KOPT-K1 (cell line): ENCODE measurements around the gene RYR3.

Source experiments
- H3K27ac ChIP-seq: fragments of 200-600 bp; sonication (generic); 2 replicates; pipeline ENCODE4 v1.5.1; 2016; ENCODE audit warnings: antibody characterized with exemption, mild to moderate bottlenecking, low read depth, low read length; ENCODE audit not compliant: poor library complexity, severe bottlenecking
- H3K36me3 ChIP-seq: fragments of 200-600 bp; sonication (generic); 2 replicates; pipeline ENCODE4 v1.5.1; 2017; ENCODE audit warnings: antibody characterized with exemption, mild to moderate bottlenecking, low read length, moderate library complexity; ENCODE audit not compliant: insufficient read depth
- H3K9me3 ChIP-seq: fragments of 200-600 bp; sonication (generic); 2 replicates; pipeline ENCODE4 v1.5.1; 2017; ENCODE audit warnings: antibody characterized with exemption, low read length, mild to moderate bottlenecking; ENCODE audit not compliant: insufficient read depth, poor library complexity, severe bottlenecking

The RYR3 gene

DNA sequence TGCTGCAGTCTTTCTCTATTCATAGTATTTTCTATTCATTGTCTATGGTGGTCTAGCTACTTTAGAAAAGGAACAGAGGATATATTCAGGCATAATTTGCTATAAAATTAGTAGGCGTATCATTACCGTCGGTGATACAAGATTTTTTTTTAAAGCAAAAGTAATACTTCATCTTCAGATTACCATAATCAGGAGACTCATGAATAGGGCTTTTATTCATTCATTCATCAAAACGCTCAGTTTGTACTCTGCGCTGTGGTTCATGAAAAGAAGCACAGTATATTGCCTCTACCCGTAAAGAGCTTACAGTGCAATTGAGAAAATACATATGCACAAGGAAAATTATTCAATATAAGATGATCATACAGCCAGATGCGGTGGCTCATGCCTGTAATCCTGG, 520.9 kb downstream of the RYR3 start:
- no peak overlapping the region for H3K27ac ChIP-seq
- H3K36me3 ChIP-seq, result no peaks in the 10 kb centered on the region
- H3K9me3 ChIP-seq, result no peaks in the 10 kb centered on the region

DNA sequence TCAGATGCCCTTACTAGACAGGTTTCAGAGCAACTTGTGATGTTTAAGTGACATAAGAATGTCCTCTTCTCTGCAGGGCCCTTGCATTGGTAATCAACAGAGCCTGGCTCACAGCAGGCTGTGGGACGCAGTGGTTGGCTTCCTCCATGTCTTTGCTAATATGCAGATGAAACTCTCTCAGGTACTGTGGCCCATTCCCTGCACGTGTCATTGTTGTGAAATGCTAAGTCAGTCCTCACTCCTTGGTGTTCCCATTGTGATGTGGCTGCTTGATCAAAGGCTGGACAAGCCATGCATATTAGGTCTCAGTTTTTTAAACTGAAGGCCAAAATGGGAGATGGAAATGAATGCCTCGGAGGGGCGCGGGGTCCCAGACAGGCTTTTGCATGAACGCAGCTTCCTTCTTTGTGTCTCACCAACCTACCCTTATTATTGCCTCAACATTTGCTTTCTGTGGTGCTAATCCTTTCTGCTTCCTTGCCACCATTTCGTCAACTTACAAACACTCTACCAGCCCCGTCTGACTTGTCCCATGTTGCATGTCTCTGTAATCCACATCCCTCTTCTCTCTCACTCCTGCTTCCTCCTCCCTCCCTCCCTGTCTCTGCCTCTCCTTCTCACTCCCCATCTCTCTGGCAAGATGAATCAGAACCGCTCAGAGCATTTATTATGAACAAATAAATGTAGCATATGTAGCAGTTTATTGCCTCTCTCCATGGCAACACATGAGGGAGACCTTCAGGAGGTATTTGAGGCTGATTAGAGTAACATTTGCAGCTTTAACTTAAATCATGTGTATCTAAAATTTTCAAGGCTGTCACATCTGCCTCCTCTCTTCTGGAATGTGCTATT, 524.4 kb downstream of the RYR3 start:
- H3K27ac ChIP-seq, result no peak overlapping the region
- no peaks in the 10 kb centered on the region for H3K36me3 ChIP-seq
- H3K9me3 ChIP-seq, result no peaks in the 10 kb centered on the region

DNA sequence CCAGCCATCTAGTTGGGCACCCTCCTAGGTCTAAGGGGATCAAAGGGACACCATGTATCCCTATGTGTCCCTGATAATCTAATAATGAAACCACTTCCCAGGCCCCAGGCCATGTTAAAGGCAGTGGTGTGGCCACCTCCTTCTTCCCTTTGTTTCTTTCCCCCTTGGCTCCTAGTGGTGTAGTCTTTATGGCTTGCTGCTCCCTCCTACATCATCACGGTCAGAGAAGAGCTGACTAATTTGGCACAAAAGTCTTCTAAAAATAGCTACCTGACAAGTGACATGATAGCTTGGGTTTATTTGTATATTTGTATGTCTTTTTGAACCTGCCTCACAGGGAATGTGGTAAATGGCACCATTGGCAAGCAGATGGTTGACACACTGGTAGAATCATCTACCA, 526.5 kb downstream of the RYR3 start:
- no peaks in the 10 kb centered on the region for H3K36me3 ChIP-seq
- H3K9me3 ChIP-seq, result no peaks in the 10 kb centered on the region
- H3K27ac ChIP-seq, result no peak overlapping the region

DNA sequence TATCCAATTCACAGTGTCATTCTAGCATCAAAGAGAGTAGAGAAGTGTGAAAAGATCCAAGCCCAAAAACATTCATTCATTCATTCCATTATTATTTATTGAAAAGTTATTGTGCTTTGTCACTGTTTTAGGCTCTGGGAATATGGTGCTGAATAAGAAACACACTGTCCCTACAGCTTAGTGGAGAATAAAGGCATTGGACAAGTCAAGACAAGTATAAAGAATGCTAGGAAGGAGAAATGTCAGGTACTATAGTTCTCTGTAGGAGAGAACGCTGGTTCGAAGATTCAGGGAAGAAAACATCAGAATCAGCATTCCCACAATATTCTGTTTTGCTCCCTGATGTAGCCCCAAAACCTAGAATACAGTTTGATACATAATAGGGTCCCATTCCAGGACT, 528.8 kb downstream of the RYR3 start:
- Histone ChIP-seq H3K9me3 (no peaks in the 10 kb centered on the region), H3K27ac (no peak overlapping the region), H3K36me3 (no peaks in the 10 kb centered on the region)

DNA sequence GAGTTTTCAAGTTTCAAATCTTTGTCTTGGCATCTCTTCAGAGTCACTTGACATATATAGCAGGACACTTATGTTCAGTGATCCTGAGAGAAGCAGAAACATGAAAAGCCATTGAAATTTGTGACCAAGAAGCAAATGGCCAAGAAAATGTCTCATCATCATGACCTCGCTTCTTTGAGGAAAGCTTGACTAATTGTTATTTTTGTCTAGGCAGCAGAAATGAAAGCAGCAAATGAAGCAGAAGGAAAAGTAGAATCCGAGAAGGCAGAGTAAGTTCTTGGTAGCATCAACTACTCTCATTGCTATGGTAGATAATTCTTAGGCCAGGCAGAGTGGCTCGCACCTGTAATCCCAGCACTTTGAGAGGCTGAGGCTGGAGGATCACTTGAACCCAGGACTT, 529.8 kb downstream of the RYR3 start:
- Histone ChIP-seq H3K9me3 (no peaks in the 10 kb centered on the region), H3K36me3 (no peaks in the 10 kb centered on the region), H3K27ac (no peak overlapping the region)

DNA sequence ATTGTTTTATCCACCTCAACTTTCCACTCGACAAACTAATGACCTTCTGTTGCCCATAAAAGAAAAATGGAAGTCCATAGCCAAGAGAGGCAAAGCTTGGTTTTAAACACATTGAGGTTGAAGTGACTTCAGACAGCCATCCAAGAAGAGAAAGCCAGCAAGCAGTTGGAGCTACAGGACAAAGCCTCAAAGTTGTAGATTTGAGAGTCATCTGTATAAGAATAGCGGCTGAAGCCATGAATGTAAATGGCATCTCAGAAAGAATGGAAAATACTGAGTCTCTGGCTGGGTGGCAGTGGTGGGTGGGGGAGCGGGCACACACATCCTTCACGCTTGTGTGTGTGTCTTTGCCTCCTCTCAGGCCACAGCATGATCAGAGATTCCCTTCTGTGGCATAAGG, 533.4 kb downstream of the RYR3 start:
- Histone ChIP-seq H3K9me3 (no peaks in the 10 kb centered on the region), H3K36me3 (no peaks in the 10 kb centered on the region), H3K27ac (no peak overlapping the region)

DNA sequence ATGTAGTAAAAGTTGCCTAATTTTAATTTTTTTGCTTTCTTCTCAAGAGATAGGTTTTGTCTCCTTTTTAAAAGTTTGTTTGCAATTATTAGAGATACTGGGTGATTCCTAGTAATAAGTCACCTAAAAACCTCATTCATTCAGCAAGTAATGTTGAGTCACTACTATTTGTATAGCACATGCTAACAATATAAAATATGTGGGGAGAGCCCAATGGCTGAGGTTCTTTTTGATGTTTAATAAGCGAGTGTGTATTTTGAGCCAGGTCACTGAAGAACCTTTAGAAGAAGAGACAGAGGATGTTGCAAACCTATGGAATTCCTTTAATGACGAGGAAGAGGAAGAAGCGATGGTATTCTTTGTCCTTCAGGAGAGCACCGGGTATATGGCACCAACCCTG, 533.8 kb downstream of the RYR3 start:
- Histone ChIP-seq H3K36me3 (no peaks in the 10 kb centered on the region), H3K27ac (no peak overlapping the region), H3K9me3 (no peaks in the 10 kb centered on the region)

DNA sequence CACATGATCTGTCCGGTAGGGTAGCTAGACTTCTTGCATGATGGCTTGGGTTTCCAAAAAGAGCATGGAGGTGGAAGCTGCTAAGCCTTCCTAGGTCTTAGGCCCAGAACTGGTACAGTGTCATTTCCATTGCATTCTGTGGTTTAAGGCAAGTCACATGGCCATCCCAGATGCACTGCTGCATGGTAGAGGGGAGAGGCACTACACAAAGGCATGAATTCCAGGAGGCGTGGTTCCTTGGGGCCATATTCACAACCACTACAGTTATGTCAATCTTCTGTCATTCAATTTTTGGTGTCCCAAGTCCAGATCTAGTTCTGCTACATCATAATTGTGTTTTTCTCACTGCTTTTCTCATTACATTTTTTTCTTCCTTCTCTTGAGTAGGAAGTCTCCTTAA, 535.4 kb downstream of the RYR3 start:
- Histone ChIP-seq H3K36me3 (no peaks in the 10 kb centered on the region), H3K27ac (no peak overlapping the region), H3K9me3 (no peaks in the 10 kb centered on the region)

DNA sequence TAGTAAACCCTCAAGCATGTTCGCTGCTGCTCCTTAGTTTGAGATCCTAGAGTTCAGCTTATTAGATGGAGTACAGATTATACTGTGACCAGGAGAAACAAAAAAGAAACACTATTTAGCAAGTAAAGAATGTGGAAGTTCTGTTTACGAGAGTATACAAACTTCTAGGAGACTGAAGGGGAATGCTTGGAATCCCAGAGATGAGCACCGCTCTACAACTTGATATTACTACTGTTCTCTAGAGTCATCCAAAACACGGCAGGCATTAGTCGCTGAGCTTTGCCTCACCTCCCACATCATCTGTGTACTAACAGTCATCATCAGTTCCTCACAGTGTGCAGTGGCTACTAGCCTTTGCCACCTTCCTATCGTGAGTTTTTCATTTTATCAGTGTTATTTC, 536.1 kb downstream of the RYR3 start:
- H3K9me3 ChIP-seq, result no peaks in the 10 kb centered on the region
- no peaks in the 10 kb centered on the region for H3K36me3 ChIP-seq
- no peak overlapping the region for H3K27ac ChIP-seq

DNA sequence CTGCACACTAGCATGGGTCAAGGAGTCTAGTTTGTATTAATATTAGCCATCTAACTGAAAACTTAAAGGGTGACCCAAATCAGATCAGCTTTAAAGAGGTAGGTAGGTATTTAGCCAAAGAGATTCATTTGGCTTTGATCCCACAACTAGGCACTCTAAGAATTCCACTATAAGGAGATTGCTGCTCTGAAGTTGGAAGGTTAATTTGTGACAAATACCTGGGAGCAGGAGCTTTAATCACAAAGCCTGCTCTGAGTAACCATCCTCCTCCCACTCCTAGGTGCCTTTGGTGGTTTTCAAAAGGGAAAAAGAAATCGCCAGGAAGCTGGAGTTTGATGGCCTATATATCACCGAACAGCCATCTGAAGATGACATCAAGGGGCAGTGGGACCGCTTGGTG, 537.2 kb downstream of the RYR3 start:
- no peaks in the 10 kb centered on the region for H3K9me3 ChIP-seq

DNA sequence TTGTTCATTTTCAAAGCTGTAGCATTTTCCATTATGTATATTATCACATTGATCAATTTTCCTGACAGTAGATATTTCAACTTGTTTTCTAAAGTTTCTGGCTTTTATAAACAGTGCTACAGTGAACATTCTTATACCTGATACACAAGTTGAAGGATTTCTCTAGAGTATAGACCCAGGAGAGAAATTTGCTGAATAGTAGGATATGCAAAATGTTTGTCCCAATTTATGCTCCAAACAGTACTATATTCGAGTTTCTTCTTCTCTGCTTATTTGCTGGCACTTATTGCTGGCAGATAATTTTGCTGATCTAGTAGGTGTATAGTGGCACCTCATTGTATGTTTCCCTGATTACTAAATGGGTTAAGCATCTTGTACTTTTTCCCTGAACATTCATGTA, 540.3 kb downstream of the RYR3 start:
- Histone ChIP-seq H3K9me3 (no peaks in the 10 kb centered on the region), H3K27ac (no peak overlapping the region)

More for the DNA sequence above, 537.2 kb downstream of the RYR3 start:
- Histone ChIP-seq H3K27ac (no peak overlapping the region), H3K36me3 (no peaks in the 10 kb centered on the region)

DNA sequence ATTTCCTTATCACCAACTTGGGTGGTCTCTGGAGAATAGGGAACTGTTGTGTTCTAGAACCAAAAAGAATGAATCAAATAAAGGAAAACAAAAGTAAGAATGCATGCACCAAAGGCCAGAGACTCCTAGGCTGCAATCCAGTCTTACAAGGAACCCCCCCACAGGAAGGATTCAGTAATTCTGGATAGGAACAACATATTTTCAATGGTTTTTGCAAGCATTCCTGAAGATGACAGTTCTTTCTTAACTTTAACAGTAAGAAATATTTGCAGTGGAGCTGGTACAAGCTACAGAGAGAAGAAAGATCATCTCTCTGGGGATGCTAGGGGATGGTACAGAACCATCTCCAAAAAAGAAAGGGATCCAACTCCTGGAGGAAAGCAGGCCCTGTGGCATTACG, 541.3 kb downstream of the RYR3 start:
- H3K27ac ChIP-seq, result no peak overlapping the region
- H3K9me3 ChIP-seq, result no peaks in the 10 kb centered on the region
- H3K36me3 ChIP-seq, result no peaks in the 10 kb centered on the region

More for the DNA sequence above, 540.3 kb downstream of the RYR3 start:
- no peaks in the 10 kb centered on the region for H3K36me3 ChIP-seq

DNA sequence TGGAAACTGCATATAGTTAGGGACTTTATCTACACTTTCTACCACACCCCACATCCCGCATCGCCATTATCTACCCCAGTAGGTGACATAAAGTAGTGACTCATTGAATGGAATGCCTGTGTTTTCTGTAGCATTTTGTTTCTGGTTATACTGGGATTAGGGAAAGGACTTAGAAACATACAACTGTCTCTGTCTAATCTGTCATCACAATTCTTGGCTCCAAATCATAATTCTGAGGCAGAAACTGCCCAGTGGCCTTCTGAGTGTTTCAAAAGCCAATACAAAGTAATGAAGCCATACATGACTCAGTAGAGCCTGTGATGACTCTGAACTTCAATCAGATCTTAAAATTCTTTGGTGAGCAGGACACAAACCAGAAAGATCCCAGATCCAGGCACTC, 541.8 kb downstream of the RYR3 start:
- H3K9me3 ChIP-seq, result no peaks in the 10 kb centered on the region
- no peaks in the 10 kb centered on the region for H3K36me3 ChIP-seq
- H3K27ac ChIP-seq, result no peak overlapping the region

DNA sequence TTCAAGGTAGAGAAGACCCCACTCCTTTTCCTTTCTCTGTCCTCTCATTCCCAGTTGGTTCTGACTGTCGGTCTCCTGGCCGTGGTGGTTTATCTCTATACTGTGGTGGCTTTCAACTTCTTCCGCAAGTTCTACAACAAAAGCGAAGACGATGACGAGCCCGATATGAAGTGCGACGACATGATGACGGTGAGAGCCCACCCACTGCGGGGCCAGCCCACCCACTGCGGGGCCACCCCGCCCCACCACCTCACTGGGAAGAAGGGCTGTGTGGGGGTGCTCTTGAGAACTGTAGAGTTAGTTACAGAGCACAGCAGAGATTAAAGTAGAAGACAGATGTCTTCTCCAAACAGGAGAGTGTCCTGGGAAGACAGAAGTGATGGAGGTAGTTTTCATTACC, 547.0 kb downstream of the RYR3 start:
- no peaks in the 10 kb centered on the region for H3K36me3 ChIP-seq
- H3K27ac ChIP-seq, result no peak overlapping the region
- no peaks in the 10 kb centered on the region for H3K9me3 ChIP-seq

DNA sequence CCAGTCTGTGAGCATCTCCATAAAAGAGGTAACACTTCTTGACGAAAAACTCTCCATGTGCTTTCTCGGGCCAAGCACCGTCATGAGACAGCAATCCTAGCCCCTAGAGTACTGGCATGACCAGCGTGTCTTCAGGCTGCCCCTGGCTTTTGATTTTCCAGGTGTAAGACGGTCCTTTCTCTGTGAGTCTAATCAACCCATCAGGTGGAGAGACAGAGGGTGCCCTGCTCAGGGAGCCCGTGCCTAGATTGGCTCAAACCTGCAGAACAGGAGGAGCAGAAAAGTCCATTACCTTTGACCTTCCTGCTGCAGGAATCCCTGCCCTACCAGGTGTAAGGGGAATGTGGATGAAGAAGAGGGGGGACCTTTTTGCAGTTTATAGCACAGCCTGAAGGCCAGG, 548.1 kb downstream of the RYR3 start:
- no peaks in the 10 kb centered on the region for H3K9me3 ChIP-seq
- no peak overlapping the region for H3K27ac ChIP-seq
- no peaks in the 10 kb centered on the region for H3K36me3 ChIP-seq

DNA sequence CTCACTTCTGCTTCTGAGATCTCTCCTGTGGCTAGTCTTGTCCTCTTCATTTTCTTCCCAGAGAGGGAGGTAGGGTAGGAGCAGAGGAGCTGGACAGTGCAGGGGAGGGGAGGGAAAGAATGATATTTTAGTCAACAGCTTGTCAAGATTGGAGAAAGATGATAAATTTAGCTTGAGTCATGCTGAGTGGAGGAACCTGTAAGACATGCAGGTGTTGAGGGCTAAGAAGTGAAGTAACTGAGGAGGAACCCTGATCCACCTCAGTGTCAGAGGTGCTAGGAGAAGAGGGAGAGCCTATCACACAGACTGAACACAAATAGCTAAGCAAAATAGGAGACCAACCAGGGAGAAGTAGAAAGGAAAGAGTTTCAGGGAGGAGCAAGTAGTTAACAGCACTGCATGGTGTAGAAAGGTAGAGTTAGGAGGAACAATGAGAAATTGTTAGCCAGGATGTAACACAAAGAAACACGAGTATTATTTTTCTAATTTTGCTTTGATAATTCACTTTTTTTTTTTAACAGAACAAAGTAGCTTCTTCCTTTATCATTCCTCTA, 549.3 kb downstream of the RYR3 start:
- H3K27ac ChIP-seq, result no peak overlapping the region

More for the DNA sequence above, 549.3 kb downstream of the RYR3 start:
- Histone ChIP-seq H3K9me3 (no peaks in the 10 kb centered on the region), H3K36me3 (no peaks in the 10 kb centered on the region)
